ENCODE results near the gene TYW1B.
"Not testable (repeated sequence)": the region's sequence is repeated elsewhere in the genome, so short reads cannot be mapped to it uniquely, and the experiment has no call there.

TYW1B gene

DNA sequence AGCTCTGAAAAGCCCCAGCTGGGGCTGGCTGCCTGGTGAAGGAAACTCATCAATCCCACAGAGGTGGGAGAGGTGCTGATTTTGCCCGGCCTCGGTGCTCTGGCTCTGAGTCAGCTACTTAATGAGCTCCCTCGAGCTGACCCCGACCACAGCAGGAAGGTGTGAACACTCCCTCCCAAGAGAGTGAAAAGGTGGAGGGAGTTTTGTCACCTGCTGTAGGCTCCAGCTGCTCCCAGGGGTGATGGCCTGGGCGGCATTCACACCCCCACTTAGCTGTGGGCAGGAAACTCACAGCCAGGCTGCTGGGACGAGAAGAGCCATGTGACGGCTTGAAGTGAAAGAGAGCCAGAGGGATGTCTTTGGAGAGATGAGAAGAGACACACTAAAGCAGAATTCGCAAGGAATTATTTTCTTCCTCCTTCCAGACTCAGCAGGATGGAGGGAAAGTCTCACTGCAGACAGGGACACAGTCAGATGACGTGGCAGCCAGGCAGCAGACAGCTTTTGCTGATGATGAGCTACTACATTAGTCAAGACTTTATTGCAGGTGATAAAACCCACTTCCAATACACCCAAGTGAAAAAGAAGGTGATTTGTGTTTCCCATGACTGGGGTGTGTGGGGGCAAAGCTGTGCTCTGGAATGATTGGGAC, 281.3 kb downstream of the TYW1B start:
- not testable (repeated sequence) for DNase-seq

DNA sequence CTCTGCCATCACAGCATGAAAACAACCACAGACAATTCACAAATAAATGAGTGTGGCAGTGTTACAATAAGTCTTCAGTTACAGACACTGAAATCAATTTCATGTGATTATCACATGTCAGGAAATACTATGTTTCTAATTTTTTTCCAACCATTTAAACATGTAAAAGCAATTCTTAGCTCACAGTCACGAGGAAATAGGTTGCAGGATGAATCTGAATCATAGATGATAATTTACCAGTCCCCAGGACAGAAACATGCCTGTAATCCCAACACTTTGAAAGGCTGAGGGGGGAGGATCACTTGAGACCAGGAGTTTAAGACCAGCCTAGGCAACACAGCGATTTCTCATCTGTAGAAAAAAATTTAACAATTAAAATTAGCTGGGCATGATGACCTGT, 283.5 kb downstream of the TYW1B start:
- DNase-seq: not testable (repeated sequence)

DNA sequence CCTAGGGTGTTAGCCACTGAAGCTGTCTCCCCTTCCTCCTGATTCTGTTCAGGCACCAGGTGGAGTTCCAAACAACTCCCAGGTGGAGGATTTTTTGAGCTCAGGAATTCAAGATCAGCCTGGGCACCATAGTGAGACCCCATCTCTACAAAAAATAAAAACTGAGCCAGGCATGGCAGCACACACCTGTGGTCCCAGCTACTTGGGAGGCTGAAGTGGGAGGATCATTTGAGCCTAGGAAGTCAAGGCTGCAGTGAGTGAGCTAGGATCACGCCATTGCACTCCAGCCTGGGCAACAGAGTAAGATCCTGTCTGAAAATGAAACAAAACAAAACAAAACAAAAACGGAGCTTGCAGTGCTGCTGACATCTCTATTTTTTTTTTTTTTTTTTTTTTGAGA, 287.1 kb downstream of the TYW1B start:
- DNase-seq: no peak

DNA sequence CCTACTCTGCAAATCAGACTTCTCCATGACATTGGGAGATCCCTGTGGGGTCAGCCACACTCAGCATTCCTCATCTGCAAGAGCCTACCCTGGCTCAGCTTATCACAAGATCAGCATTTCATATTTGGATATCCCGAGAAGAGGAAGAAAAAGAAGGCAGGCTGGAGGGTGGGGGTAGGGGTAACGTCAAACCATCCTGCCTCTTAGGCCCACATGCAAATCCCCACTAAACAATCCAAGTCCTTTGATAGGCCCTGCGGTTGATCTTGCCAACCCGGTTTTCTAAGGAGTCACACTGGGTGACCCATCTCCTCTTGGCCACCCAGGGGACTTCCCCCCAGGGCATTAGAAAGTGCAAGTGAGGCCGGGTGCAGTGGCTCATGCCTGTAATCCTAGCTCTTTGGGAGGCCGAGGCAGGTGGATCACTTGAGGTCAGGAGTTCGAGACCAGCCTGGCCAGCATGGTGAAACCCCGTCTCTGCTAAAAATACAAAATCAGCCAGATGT, 287.8 kb downstream of the TYW1B start:
- no peak for DNase-seq

DNA sequence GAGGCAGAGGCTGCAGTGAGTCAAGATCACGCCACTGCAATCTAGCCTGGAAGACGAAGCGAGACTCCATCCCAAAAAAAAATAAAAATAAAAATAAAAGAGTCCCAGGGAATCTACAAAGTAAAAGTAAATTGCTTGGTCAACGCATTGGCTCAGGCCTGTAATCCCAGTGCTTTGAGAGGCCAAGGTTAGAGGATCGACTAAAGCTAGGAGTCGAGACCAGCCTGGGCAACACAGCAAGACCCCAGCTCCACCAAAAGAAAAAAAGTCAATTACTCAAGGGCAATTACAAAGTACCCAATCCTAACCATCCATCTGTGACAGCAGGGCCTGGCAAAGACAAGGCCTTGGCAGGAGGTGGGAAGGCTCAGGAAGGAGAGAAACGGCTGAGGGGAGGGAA, 288.3 kb downstream of the TYW1B start:
- DNase-seq: no peak

DNA sequence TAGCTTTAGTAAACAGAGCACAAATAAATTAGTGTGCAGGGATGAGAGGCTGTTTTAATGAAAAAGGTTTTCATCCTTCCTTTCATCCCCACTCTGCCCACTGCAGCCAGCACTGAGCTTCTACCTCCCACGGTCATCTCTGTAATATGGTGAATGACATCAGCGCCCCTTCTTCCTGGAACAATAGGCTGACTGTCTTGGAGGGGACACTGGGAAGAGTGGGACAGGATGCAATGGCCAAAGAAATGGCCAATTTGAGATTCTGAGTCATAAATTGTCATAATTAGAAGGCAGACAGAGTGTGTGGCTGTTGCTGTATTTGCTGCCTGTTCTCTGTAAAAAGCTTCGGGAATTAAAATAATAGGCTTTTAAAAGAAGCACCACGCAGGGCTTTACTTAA, 289.1 kb downstream of the TYW1B start:
- DNase-seq: no peak

DNA sequence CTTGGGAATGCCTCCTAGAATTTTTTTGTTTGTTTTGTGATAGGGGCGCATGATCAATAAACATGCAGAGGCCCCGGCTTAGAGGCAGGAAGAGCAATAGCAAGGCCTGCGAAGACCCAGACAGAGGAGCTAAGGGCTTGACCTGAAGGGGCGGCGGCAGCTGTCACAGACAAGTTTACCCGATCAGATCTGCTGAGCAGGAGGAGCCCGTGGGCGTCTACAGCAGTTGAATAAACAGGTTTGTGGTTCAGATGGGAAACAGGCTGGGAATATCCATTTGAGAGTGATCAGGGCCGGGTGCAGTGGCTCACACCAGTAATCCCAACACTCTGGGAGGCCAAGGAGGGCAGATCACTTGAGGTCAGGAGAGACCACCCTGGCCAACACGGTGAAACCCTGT, 289.9 kb downstream of the TYW1B start:
- no peak for DNase-seq

DNA sequence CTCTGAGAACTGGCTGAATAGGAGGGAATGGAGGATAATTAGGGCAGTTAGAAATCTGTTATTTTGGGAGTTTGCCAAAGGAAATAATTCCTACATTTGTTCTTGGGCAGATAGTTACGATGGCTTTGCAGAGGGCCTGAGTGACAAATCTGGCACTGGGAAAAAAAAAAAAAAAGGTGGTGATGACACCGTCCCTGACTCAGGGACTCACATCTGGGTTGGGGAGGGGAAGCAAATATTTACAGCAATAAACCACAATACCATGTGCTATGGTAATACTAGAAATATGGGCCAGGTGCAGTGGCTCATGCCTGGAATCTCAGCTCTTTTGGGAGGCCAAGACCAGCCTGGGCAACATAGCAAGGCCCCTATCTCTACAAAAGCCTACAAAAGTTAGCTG, 292.0 kb downstream of the TYW1B start:
- not testable (repeated sequence) for DNase-seq

DNA sequence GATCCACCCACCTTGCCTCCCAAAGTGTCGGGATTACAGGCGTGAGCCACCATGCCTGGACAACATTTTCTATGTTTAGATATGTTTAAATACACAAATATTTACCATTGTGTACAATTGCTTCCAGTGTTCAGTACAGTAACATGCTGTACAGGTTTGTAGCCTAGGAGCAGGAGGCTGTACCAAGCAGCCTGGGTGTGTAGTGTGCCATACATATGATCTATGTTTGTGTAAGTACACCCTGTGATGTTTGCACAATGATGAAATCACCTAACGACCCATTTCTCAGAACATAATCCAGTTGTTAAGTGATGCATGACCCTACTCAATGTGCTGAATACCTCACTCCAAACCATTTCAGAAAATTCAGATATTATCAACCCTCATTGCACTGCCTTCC, 297.0 kb downstream of the TYW1B start:
- DNase-seq: not testable (repeated sequence)

Measured in GF-D8 (cell line).